WTC11 (cell line): Measurements from ENCODE around the gene CBFA2T3. TPM values are rescaled to one million over a fixed set of nuclear protein-coding genes. Genes with fewer than 3 reads are reported as not detected.

ENCODE experiments used
- ATAC-seq: fragments of 200-7000 bp; cut with Tn5 transposase; 2 replicates; pipeline ENCODE4 v1.10.0; 2021; ENCODE audit warnings: mild to moderate bottlenecking, moderate library complexity
- CTCF ChIA-PET: fragments of 300-600 bp; sonication (Branson Sonifier 250); formaldehyde crosslinking; loops from one replicate; lab custom pipeline; 2021; ENCODE audit warnings: antibody characterized with exemption; lab: Charles Lee
- POLR2A ChIA-PET: fragments of 350-600 bp; sonication (Branson Sonifier 250); formaldehyde crosslinking; loops from one replicate; lab custom pipeline; 2021; ENCODE audit warnings: antibody characterized with exemption; lab: Charles Lee
- DNase-seq: peaks from one replicate; pipeline ENCODE4 v3.0.0; 2021; ENCODE audit warnings: low spot score
- H3K27ac Mint-ChIP-seq: 2 replicates; pipeline ENCODE4 v1.8.0; 2021; ENCODE audit warnings: mixed read lengths
- H3K27me3 Mint-ChIP-seq: 2 replicates; pipeline ENCODE4 v1.8.0; 2021; ENCODE audit warnings: low read depth, mild to moderate bottlenecking, moderate library complexity, mixed read lengths
- H3K36me3 Mint-ChIP-seq: 2 replicates; pipeline ENCODE4 v1.8.0; 2021; ENCODE audit warnings: mixed read lengths
- H3K4me1 Mint-ChIP-seq: 2 replicates; pipeline ENCODE4 v1.8.0; 2022; ENCODE audit warnings: mixed read lengths
- H3K4me3 Mint-ChIP-seq: 2 replicates; pipeline ENCODE4 v1.8.0; 2021; ENCODE audit warnings: mild to moderate bottlenecking, moderate library complexity, mixed read lengths
- H3K9me3 Mint-ChIP-seq: 2 replicates; pipeline ENCODE4 v1.8.0; 2021; ENCODE audit warnings: mixed read lengths
- ATF1 ChIP-seq: sonication (generic); formaldehyde crosslinking; IDR thresholded peaks from 2 replicates; pipeline ENCODE4 v1.8.1; 2023; ENCODE audit warnings: mild to moderate bottlenecking, moderate library complexity, missing genetic modification reagents
- ATF6 ChIP-seq: sonication (generic); formaldehyde crosslinking; IDR thresholded peaks from 2 replicates; pipeline ENCODE4 v1.8.1; 2023; ENCODE audit warnings: mild to moderate bottlenecking, missing genetic modification reagents
- CREB1 ChIP-seq: sonication (generic); formaldehyde crosslinking; IDR thresholded peaks from 2 replicates; pipeline ENCODE4 v1.8.0; 2023; ENCODE audit warnings: mild to moderate bottlenecking, missing genetic modification reagents
- ERG ChIP-seq: fragments of 250-450 bp; sonication (Bioruptor Pico); IDR thresholded peaks from 2 replicates; pipeline ENCODE4 v1.8.0; 2021; ENCODE audit warnings: mild to moderate bottlenecking
- FOXJ3 ChIP-seq: sonication (generic); formaldehyde crosslinking; IDR thresholded peaks from 2 replicates; pipeline ENCODE4 v1.9.0; 2021; ENCODE audit warnings: missing genetic modification reagents, mild to moderate bottlenecking, borderline replicate concordance
- KAT7 ChIP-seq: sonication (generic); formaldehyde crosslinking; IDR thresholded peaks from 2 replicates; pipeline ENCODE4 v1.8.1; 2023; ENCODE audit warnings: missing genetic modification reagents, mild to moderate bottlenecking, borderline replicate concordance
- MAX ChIP-seq: sonication (generic); formaldehyde crosslinking; IDR thresholded peaks from 2 replicates; pipeline ENCODE4 v1.8.0; 2022; ENCODE audit warnings: mild to moderate bottlenecking, missing genetic modification reagents
- MXD4 ChIP-seq: fragments of 250-450 bp; sonication (Bioruptor Pico); IDR thresholded peaks from 2 replicates; pipeline ENCODE4 v1.8.0; 2021; ENCODE audit warnings: mild to moderate bottlenecking, moderate library complexity, borderline replicate concordance
- NFATC4 ChIP-seq: fragments of 250-450 bp; sonication (Bioruptor Pico); IDR thresholded peaks from 2 replicates; pipeline ENCODE4 v1.9.0; 2021; ENCODE audit warnings: mild to moderate bottlenecking
- NR1H2 ChIP-seq: sonication (generic); formaldehyde crosslinking; IDR thresholded peaks from 2 replicates; pipeline ENCODE4 v1.9.0; 2021; ENCODE audit warnings: mild to moderate bottlenecking, moderate library complexity, missing genetic modification reagents
- NR2C2 ChIP-seq: sonication (generic); formaldehyde crosslinking; IDR thresholded peaks from 2 replicates; pipeline ENCODE4 v1.8.0; 2022; ENCODE audit warnings: mild to moderate bottlenecking, missing genetic modification reagents
- NR3C1 ChIP-seq: sonication (generic); formaldehyde crosslinking; conservative IDR thresholded peaks from 2 replicates; pipeline ENCODE4 v1.8.1; 2023; ENCODE audit warnings: low read depth, mild to moderate bottlenecking, missing genetic modification reagents
- PRRX2 ChIP-seq: fragments of 250-450 bp; sonication (Bioruptor Pico); IDR thresholded peaks from 2 replicates; pipeline ENCODE4 v1.8.0; 2021; ENCODE audit warnings: mild to moderate bottlenecking
- SMAD3 ChIP-seq: sonication (generic); formaldehyde crosslinking; IDR thresholded peaks from 2 replicates; pipeline ENCODE4 v1.8.0; 2022; ENCODE audit warnings: missing genetic modification reagents, mild to moderate bottlenecking, borderline replicate concordance
- TCF7 ChIP-seq: sonication (generic); formaldehyde crosslinking; IDR thresholded peaks from 2 replicates; pipeline ENCODE4 v1.8.0; 2022; ENCODE audit warnings: mild to moderate bottlenecking, low read depth, missing genetic modification reagents, moderate library complexity
- TEAD1 ChIP-seq: sonication (generic); formaldehyde crosslinking; IDR thresholded peaks from 2 replicates; pipeline ENCODE4 v1.8.0; 2022; ENCODE audit warnings: mild to moderate bottlenecking, missing genetic modification reagents
- USF2 ChIP-seq: sonication (generic); formaldehyde crosslinking; IDR thresholded peaks from 2 replicates; pipeline ENCODE4 v1.8.1; 2023; ENCODE audit warnings: mild to moderate bottlenecking, missing genetic modification reagents, moderate library complexity
- ZBTB21 ChIP-seq: sonication (generic); formaldehyde crosslinking; IDR thresholded peaks from 2 replicates; pipeline ENCODE4 v1.8.1; 2023; ENCODE audit warnings: mild to moderate bottlenecking, missing genetic modification reagents, borderline replicate concordance
- ZNF121 ChIP-seq: sonication (generic); formaldehyde crosslinking; IDR thresholded peaks from 2 replicates; pipeline ENCODE4 v1.8.0; 2023; ENCODE audit warnings: missing genetic modification reagents
- ZNF232 ChIP-seq: sonication (generic); formaldehyde crosslinking; IDR thresholded peaks from 2 replicates; pipeline ENCODE4 v1.8.0; 2022; ENCODE audit warnings: mild to moderate bottlenecking, missing genetic modification reagents
- ZNF263 ChIP-seq: sonication (generic); formaldehyde crosslinking; IDR thresholded peaks from 2 replicates; pipeline ENCODE4 v1.8.1; 2022; ENCODE audit warnings: low read depth, mild to moderate bottlenecking, moderate library complexity, missing genetic modification reagents
- ZNF425 ChIP-seq: fragments of 250-450 bp; sonication (Bioruptor Pico); conservative IDR thresholded peaks from 2 replicates; pipeline ENCODE4 v1.9.0; 2021; ENCODE audit warnings: mild to moderate bottlenecking
- ZNF512 ChIP-seq: sonication (generic); formaldehyde crosslinking; IDR thresholded peaks from 2 replicates; pipeline ENCODE4 v1.8.1; 2022; ENCODE audit warnings: missing genetic modification reagents, borderline replicate concordance
- ZNF671 ChIP-seq: fragments of 250-450 bp; sonication (Bioruptor Pico); IDR thresholded peaks from 2 replicates; pipeline ENCODE4 v1.8.0; 2021; ENCODE audit warnings: mild to moderate bottlenecking
- total RNA-seq: library from RNA; stranded (reverse); gene quantifications from 3 replicates; pipeline ENCODE4 v1.2.3, GENCODE V29; 2021

CBFA2T3 gene
- total RNA-seq, 1 experiment from 2014 or later = 2.6 TPM

- DNase-seq (no peak), ATAC-seq (no peak)
- POLR2A ChIA-PET = no interaction called here
- peaks cover 4% of the 10 kb centered on the region for H3K27me3 Mint-ChIP-seq
- H3K36me3 Mint-ChIP-seq = no peaks in the 10 kb centered on the region; the same call in 1 of the 2 replicates
- TF ChIP-seq ATF1 (CRISPR knock-in tag) (no peak), ZBTB21 (CRISPR knock-in tag) (no peak), NFATC4 (no peak), NR2C2 (CRISPR knock-in tag) (no peak), TCF7 (CRISPR knock-in tag) (no peak), ZNF121 (no peak), NR1H2 (no peak), MXD4 (no peak), ZNF263 (CRISPR knock-in tag) (no peak), ZNF232 (CRISPR knock-in tag) (no peak), ATF6 (CRISPR knock-in tag) (no peak), USF2 (CRISPR knock-in tag) (no peak), NR3C1 (CRISPR knock-in tag) (no peak), TEAD1 (CRISPR knock-in tag) (no peak), SMAD3 (CRISPR knock-in tag) (no peak), ERG (CRISPR knock-in tag) (no peak), MAX (CRISPR knock-in tag) (no peak), CREB1 (CRISPR knock-in tag) (no peak)
- peaks cover 17% of the 10 kb centered on the region for H3K9me3 Mint-ChIP-seq
- H3K4me1 Mint-ChIP-seq = 0 out of 2 replicates have a peak, but pooled peaks cover 8% of the 10 kb centered on the region
- CTCF ChIA-PET = interaction anchor here (0.6 to 0.7 kb wide), 2 partner anchors 276 to 1237 kb away, joined by 3 to 4 read pairs; no protein-coding TSS in a partner anchor
- no peak overlapping the region for H3K27ac Mint-ChIP-seq
- H3K4me3 Mint-ChIP-seq = no peak overlapping the region
Observed at GRCh38 chr16:89013692-89014402, 36.8 kb upstream of the CBFA2T3 start.

- Mint-ChIP-seq H3K27ac (no peak overlapping the region), H3K36me3 (no peaks in the 10 kb centered on the region; the same call in 1 of the 2 replicates), H3K4me1 (0 out of 2 replicates have a peak, but pooled peaks cover 5% of the 10 kb centered on the region), H3K4me3 (no peak overlapping the region), H3K27me3 (peaks cover 4% of the 10 kb centered on the region), H3K9me3 (peaks cover 17% of the 10 kb centered on the region)
- DNase-seq (no peak), ATAC-seq (no peak)
- ChIA-PET CTCF (interaction anchor here (0.6 to 0.7 kb wide), 2 partner anchors 276 to 1236 kb away, joined by 3 to 4 read pairs; no protein-coding TSS in a partner anchor), POLR2A (no interaction called here)
- TF ChIP-seq ZNF671 (CRISPR knock-in tag) (no peak), KAT7 (CRISPR knock-in tag) (no peak), ATF6 (CRISPR knock-in tag) (no peak), ZNF425 (CRISPR knock-in tag) (no peak), PRRX2 (CRISPR knock-in tag) (no peak), FOXJ3 (CRISPR knock-in tag) (no peak), ZNF512 (CRISPR knock-in tag) (no peak)
Observed at GRCh38 chr16:89013111-89013510, 36.1 kb upstream of the CBFA2T3 start.
